Duodenal mucosa (tissue), 2 donors: ENCODE measurements around the gene IL21R.

ENCODE experiments used
- H3K27ac ChIP-seq: one replicate; pipeline ENCODE4 v1.7.0; 2013; ENCODE audit warnings: low read depth, low read length
- H3K27me3 ChIP-seq, 2 donors: one replicate each; pipeline ENCODE4 v1.7.0; 2013; ENCODE audit warnings: low read length in 2 of 2, control low read depth in 1 of 2; ENCODE audit not compliant: insufficient read depth in 2 of 2, control insufficient read depth in 1 of 2
- H3K36me3 ChIP-seq, 2 donors: one replicate each; pipeline ENCODE4 v1.7.0; 2013; ENCODE audit warnings: low read length in 2 of 2, control low read depth in 1 of 2; ENCODE audit not compliant: insufficient read depth in 2 of 2, control insufficient read depth in 1 of 2
- H3K4me1 ChIP-seq, 2 donors: one replicate each; pipeline ENCODE4 v1.7.0; 2013; ENCODE audit warnings: low read length in 2 of 2, control low read depth in 1 of 2; ENCODE audit not compliant: insufficient read depth in 2 of 2, control insufficient read depth in 1 of 2
- H3K4me3 ChIP-seq, 2 donors: one replicate each; pipeline ENCODE4 v1.7.0; 2013; ENCODE audit warnings: low read length in 2 of 2, low read depth in 1 of 2
- H3K9ac ChIP-seq, 2 donors: one replicate each; pipeline ENCODE4 v1.7.0; 2013; ENCODE audit warnings: low read length in 2 of 2, low read depth in 1 of 2
- H3K9me3 ChIP-seq, 2 donors: one replicate each; pipeline ENCODE4 v1.7.0; 2013; ENCODE audit warnings: low read length in 2 of 2, control low read depth in 1 of 2; ENCODE audit not compliant: control insufficient read depth in 1 of 2

IL21R gene

GRCh38 chr16:27426423-27427408, 24.7 kb downstream of the IL21R start:
- peaks cover 7 to 13% of the 10 kb centered on the region in 2 donors for H3K9me3 ChIP-seq
- H3K4me3 ChIP-seq = no peak overlapping the region
- no peaks in the 10 kb centered on the region for H3K4me1 ChIP-seq
- H3K27me3 ChIP-seq = no peaks in the 10 kb centered on the region
- no peak overlapping the region for H3K27ac ChIP-seq
- no peaks in the 10 kb centered on the region for H3K36me3 ChIP-seq
- no peak overlapping the region for H3K9ac ChIP-seq

GRCh38 chr16:27427538-27427937, 25.6 kb downstream of the IL21R start:
- Histone ChIP-seq H3K27ac (no peak overlapping the region), H3K4me1 (no peaks in the 10 kb centered on the region), H3K36me3 (no peaks in the 10 kb centered on the region), H3K27me3 (no peaks in the 10 kb centered on the region), H3K9me3 (peaks cover 0 to 8% of the 10 kb centered on the region in 2 donors), H3K4me3 (no peak overlapping the region), H3K9ac (no peak overlapping the region)

DNA sequence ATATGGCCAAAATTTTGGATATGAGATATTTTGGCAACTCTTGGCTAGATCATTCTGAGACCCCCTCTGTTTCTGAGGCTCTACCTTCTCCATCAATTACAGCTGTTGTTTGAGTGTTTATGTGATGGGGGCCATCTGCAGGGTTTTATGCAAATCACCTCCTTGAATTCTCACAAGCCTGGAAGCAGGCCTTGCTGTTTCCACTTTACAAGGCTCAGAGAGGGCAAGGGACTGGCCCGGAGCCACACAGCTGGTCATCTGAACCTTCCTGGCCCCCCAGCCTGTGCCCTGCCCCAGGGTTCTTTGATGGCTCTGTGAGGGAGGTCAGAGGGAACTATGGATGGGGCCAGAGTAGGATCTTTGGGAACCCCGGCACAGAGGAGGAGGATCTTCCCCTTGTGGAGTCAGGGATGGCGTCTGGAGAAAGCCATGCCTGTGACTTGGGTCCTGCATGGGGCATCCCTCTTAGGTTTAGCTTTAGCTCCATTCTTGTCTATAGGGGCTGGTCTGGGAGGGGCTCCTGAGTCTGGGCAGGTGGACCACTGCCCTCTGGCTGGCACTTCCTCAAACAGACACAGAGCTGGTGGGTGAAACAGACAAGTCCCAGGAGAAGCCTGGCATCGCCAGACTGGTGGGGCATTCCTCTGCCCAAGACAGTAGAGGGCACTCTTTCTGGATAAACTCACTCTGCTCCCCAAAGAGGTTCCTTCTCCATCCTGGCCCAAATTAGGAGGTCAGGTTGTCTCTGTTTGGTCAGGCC, 26.2 kb downstream of the IL21R start:
- Histone ChIP-seq H3K9me3 (peaks cover 0 to 1% of the 10 kb centered on the region in 2 donors), H3K4me1 (no peaks in the 10 kb centered on the region), H3K27me3 (no peaks in the 10 kb centered on the region), H3K36me3 (no peaks in the 10 kb centered on the region), H3K9ac (no peak overlapping the region), H3K27ac (no peak overlapping the region), H3K4me3 (no peak overlapping the region)

GRCh38 chr16:27429330-27429871, 27.4 kb downstream of the IL21R start:
- H3K4me1 ChIP-seq = no peaks in the 10 kb centered on the region
- H3K9me3 ChIP-seq = no peaks in the 10 kb centered on the region
- no peaks in the 10 kb centered on the region for H3K36me3 ChIP-seq
- no peak overlapping the region for H3K27ac ChIP-seq
- H3K9ac ChIP-seq = no peak overlapping the region
- no peak overlapping the region for H3K4me3 ChIP-seq
- H3K27me3 ChIP-seq = no peaks in the 10 kb centered on the region

DNA sequence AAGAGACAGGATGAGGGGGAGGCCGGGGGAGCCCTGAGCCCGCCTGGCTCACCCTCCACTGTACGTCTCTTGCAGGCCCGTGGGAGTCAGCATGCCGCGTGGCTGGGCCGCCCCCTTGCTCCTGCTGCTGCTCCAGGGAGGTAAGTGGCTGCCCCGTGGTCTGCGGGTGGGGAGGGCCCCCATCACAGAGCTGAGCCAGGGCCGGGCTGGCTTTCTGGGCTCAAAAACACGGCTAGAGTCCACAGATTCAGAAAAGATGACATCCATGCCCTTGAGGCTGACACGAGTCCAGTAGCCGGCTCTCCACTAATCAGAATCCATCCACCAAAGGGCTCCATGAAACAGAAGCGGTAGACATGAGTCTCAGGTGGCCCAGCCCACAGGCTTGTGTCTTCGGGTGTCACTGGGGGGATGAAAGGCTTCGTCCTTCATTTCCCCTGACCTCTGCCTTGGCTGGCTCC, 28.0 kb downstream of the IL21R start:
- Histone ChIP-seq H3K9ac (no peak overlapping the region), H3K9me3 (no peaks in the 10 kb centered on the region), H3K27ac (no peak overlapping the region), H3K36me3 (no peaks in the 10 kb centered on the region), H3K4me3 (no peak overlapping the region), H3K27me3 (no peaks in the 10 kb centered on the region), H3K4me1 (no peaks in the 10 kb centered on the region)

DNA sequence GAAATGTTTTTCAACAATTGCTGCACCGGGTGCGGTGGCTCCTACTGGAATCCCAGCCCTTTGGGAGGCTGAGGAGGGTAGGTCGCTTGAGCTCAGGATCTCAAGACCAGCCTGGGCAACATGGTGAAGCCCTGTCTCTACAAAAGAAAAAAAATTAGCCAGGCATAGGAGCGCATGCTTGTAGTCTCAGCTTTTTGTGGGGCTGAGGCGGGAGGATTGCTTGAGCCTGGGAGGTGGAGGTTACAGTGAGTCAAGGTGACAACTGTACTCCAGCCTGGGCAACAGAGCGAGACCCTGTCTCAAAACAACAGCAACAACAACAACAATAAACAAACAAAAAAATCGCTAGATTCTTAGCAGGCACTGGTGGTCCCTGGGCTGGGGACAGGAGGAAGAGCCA, 28.5 kb downstream of the IL21R start:
- no peaks in the 10 kb centered on the region for H3K36me3 ChIP-seq
- H3K9ac ChIP-seq = no peak overlapping the region
- H3K4me1 ChIP-seq = no peaks in the 10 kb centered on the region
- H3K4me3 ChIP-seq = no peak overlapping the region
- no peaks in the 10 kb centered on the region for H3K27me3 ChIP-seq
- H3K27ac ChIP-seq = no peak overlapping the region
- no peaks in the 10 kb centered on the region for H3K9me3 ChIP-seq

- Histone ChIP-seq H3K9me3 (no peaks in the 10 kb centered on the region), H3K27me3 (no peaks in the 10 kb centered on the region), H3K27ac (no peak overlapping the region), H3K36me3 (no peaks in the 10 kb centered on the region), H3K9ac (no peak overlapping the region), H3K4me3 (no peak overlapping the region), H3K4me1 (no peaks in the 10 kb centered on the region)
These were observed 29.0 kb downstream of the IL21R start for GRCh38 chr16:27430923-27431484.

DNA sequence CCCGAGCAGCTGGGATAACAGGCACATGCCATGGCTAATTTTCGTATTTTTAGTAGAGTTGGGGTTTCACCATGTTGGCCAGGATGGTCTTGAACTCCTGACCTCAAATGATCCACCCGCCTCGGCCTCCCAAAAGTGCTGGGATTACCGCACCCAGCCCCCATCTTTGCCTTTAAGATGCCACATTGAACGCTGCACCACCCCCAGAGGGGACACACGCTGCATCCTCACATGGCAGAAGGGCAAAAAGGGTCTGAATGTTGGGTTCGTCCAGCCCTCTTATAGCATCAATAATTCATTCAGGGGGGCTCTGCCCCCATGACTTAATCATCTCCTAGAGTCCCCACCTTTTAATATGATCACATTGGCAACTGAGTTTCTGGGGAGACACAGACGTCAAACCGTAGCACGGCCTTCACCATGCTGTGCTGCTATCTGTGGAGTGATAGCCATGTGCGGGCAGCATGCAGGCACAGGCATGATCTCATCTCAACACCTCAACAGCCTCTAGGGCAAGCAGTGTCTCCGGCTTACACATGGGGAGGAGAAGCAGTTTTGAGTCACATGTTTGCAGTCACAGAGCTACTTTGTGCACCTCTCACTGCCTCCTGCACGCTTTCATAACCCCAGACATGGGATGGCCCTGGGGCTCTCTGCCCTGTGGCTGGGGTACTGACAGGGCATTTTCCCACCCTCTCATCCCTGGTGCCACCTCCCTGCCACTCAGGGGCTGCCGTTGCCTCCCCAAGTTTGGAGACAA, 30.0 kb downstream of the IL21R start:
- H3K27me3 ChIP-seq = no peaks in the 10 kb centered on the region
- H3K36me3 ChIP-seq = no peaks in the 10 kb centered on the region
- H3K4me1 ChIP-seq = no peaks in the 10 kb centered on the region
- no peak overlapping the region for H3K9ac ChIP-seq
- H3K9me3 ChIP-seq = no peaks in the 10 kb centered on the region
- no peak overlapping the region for H3K27ac ChIP-seq
- no peak overlapping the region for H3K4me3 ChIP-seq

DNA sequence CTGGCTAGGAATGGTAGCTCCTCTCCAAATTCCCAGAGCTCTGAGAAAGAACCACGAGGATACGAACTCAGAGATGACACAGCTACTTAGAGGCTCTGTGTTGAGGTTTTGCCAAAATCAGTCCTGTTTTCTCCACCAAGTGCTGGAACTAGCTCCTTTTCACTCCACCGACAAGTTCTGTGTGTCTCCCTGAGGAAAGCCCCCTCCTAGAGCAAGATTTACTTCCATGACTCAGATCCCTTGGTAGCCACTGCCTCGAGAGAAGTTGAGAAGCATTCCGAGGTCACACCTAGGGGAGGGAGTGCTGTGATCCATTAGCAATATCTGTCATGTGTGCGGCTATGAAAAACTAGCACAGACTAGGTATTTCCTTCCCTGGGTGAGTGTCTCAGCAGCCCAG, 30.6 kb downstream of the IL21R start:
- Histone ChIP-seq H3K9me3 (no peaks in the 10 kb centered on the region), H3K27me3 (no peaks in the 10 kb centered on the region), H3K4me3 (no peak overlapping the region), H3K9ac (no peak overlapping the region), H3K27ac (no peak overlapping the region), H3K4me1 (no peaks in the 10 kb centered on the region), H3K36me3 (no peaks in the 10 kb centered on the region)
